Activated B cell treated with CpG ODN at 0.5 μM for 24 hours (primary cell): ENCODE results near the gene ABHD5. TPM values are rescaled to one million over a fixed set of nuclear protein-coding genes. Genes with fewer than 3 reads are reported as not detected.

Source experiments
- ATAC-seq: fragments of 200-7000 bp; cut with Tn5 transposase; one replicate; pipeline ENCODE4 v1.10.0; 2021; ENCODE audit warnings: low read depth, mild to moderate bottlenecking, moderate library complexity
- CTCF ChIA-PET: fragments of 350-600 bp; sonication (Branson Sonifier 250); formaldehyde crosslinking; loops from one replicate; lab custom pipeline; 2021; ENCODE audit warnings: antibody characterized with exemption; lab: Charles Lee
- POLR2A ChIA-PET: fragments of 350-600 bp; sonication (Branson Sonifier 250); formaldehyde crosslinking; loops from one replicate; lab custom pipeline; 2021; ENCODE audit warnings: antibody characterized with exemption; lab: Charles Lee
- DNase-seq: peaks from one replicate; pipeline ENCODE4 v3.0.0; 2022
- H3K27ac Mint-ChIP-seq: one replicate; pipeline ENCODE4 v1.8.0; 2020; ENCODE audit warnings: mixed read lengths
- H3K27me3 Mint-ChIP-seq: one replicate; pipeline ENCODE4 v1.8.0; 2021; ENCODE audit warnings: mixed read lengths
- H3K36me3 Mint-ChIP-seq: one replicate; pipeline ENCODE4 v1.8.0; 2021; ENCODE audit warnings: low read depth, mixed read lengths
- H3K4me1 Mint-ChIP-seq: one replicate; pipeline ENCODE4 v1.8.0; 2021; ENCODE audit warnings: mixed read lengths
- H3K4me3 Mint-ChIP-seq: one replicate; pipeline ENCODE4 v1.8.0; 2020; ENCODE audit warnings: mild to moderate bottlenecking, mixed read lengths
- H3K9me3 Mint-ChIP-seq: one replicate; pipeline ENCODE4 v1.8.0; 2020; ENCODE audit warnings: mixed read lengths
- CTCF ChIP-seq: fragments of 200-600 bp; IDR thresholded peaks from one replicate; pipeline ENCODE4 v1.8.0; 2022; ENCODE audit warnings: antibody characterized with exemption, mild to moderate bottlenecking
- intact Hi-C: fragments of 100-400 bp; cut with micrococcal nuclease; formaldehyde crosslinking; loops from one replicate; pipeline ENCODE4 v1.15.1; 2024
- total RNA-seq: library from RNA; stranded (reverse); gene quantifications from 2 replicates; pipeline ENCODE4 v1.2.3, GENCODE V29; 2022

The ABHD5 gene
- total RNA-seq, 1 donor from 2014 or later = 6.0 TPM

GRCh38 chr3:43758592-43759225 is 68.0 kb downstream of the ABHD5 start:
- Mint-ChIP-seq H3K27me3 (peaks cover 5% of the 10 kb centered on the region), H3K27ac (no peak overlapping the region), H3K36me3 (no peaks in the 10 kb centered on the region), H3K4me3 (no peak overlapping the region), H3K9me3 (no peaks in the 10 kb centered on the region), H3K4me1 (no peaks in the 10 kb centered on the region)
- no peak for DNase-seq
- intact Hi-C loops = no loop called here
- POLR2A ChIA-PET = no interaction called here
- no peak for TF ChIP-seq CTCF
- CTCF ChIA-PET = no interaction called here
- no peak for ATAC-seq

- TF ChIP-seq CTCF = no peak
- POLR2A ChIA-PET = no interaction called here
- CTCF ChIA-PET = no interaction called here
- no peak for ATAC-seq
- Mint-ChIP-seq H3K27me3 (peaks cover 5% of the 10 kb centered on the region), H3K4me3 (no peak overlapping the region), H3K4me1 (no peaks in the 10 kb centered on the region), H3K27ac (no peak overlapping the region), H3K9me3 (no peaks in the 10 kb centered on the region), H3K36me3 (no peaks in the 10 kb centered on the region)
- intact Hi-C loops = no loop called here
- no peak for DNase-seq
These were observed 68.6 kb downstream of the ABHD5 start for GRCh38 chr3:43759297-43759782.

GRCh38 chr3:43759938-43760337 is 69.2 kb downstream of the ABHD5 start:
- ATAC-seq (no peak), DNase-seq (no peak)
- CTCF ChIA-PET = no interaction called here
- no peak for TF ChIP-seq CTCF
- H3K27me3 Mint-ChIP-seq = peaks cover 5% of the 10 kb centered on the region
- POLR2A ChIA-PET = no interaction called here
- H3K9me3 Mint-ChIP-seq = no peaks in the 10 kb centered on the region
- no peaks in the 10 kb centered on the region for H3K36me3 Mint-ChIP-seq
- intact Hi-C loops = loop anchor here (10.0 kb wide), 1 partner anchor 355 kb away; no protein-coding TSS in a partner anchor
- H3K4me3 Mint-ChIP-seq = no peak overlapping the region
- no peaks in the 10 kb centered on the region for H3K4me1 Mint-ChIP-seq
- H3K27ac Mint-ChIP-seq = no peak overlapping the region

GRCh38 chr3:43760938-43761337 is 70.2 kb downstream of the ABHD5 start:
- POLR2A ChIA-PET = no interaction called here
- no peak overlapping the region for H3K4me3 Mint-ChIP-seq
- DNase-seq = no peak
- no peak for TF ChIP-seq CTCF
- H3K36me3 Mint-ChIP-seq = no peaks in the 10 kb centered on the region
- H3K27ac Mint-ChIP-seq = no peak overlapping the region
- intact Hi-C loops = loop anchor here (10.0 kb wide), 1 partner anchor 354 kb away; no protein-coding TSS in a partner anchor
- H3K9me3 Mint-ChIP-seq = no peaks in the 10 kb centered on the region
- no peaks in the 10 kb centered on the region for H3K4me1 Mint-ChIP-seq
- no peak for ATAC-seq
- peaks cover 3% of the 10 kb centered on the region for H3K27me3 Mint-ChIP-seq
- CTCF ChIA-PET = no interaction called here

GRCh38 chr3:43762451-43762850 is 71.7 kb downstream of the ABHD5 start:
- DNase-seq = no peak
- Mint-ChIP-seq H3K4me1 (no peaks in the 10 kb centered on the region), H3K9me3 (no peaks in the 10 kb centered on the region), H3K36me3 (no peaks in the 10 kb centered on the region), H3K27me3 (peaks cover under 1% of the 10 kb centered on the region), H3K4me3 (no peak overlapping the region), H3K27ac (no peak overlapping the region)
- intact Hi-C loops = loop anchor here (10.0 kb wide), 1 partner anchor 352 kb away; no protein-coding TSS in a partner anchor
- ChIA-PET CTCF (no interaction called here), POLR2A (interaction anchor here (0.6 kb wide), 1 partner anchor 25 kb away, joined by 5 read pairs; no protein-coding TSS in a partner anchor)
- TF ChIP-seq CTCF = no peak
- no peak for ATAC-seq
